ENCODE measurements around the gene TMEM178A.
A peak's percentile ranks its signal among the peaks of the same experiment; 100 is the strongest.

Gene TMEM178A

GRCh38 chr2:39679805-39680204 lies 14.1 kb downstream of the TMEM178A start:
- DNase-seq = peak in 1 of 14 donors; percentile 56

- no peak for DNase-seq
These were observed 16.5 kb downstream of the TMEM178A start for GRCh38 chr2:39682066-39682692.

GRCh38 chr2:39683022-39683699 lies 17.4 kb downstream of the TMEM178A start:
- peak in 1 of 14 donors; percentile 57 for DNase-seq

GRCh38 chr2:39684464-39684863 lies 18.7 kb downstream of the TMEM178A start:
- no peak for DNase-seq

- DNase-seq = no peak
These were observed 19.4 kb downstream of the TMEM178A start for GRCh38 chr2:39685126-39685525.

GRCh38 chr2:39686456-39686855 lies 20.7 kb downstream of the TMEM178A start:
- DNase-seq = peak in 1 of 14 donors; percentile 42

- peak in 1 of 14 donors; percentile 48 for DNase-seq
These were observed 22.5 kb downstream of the TMEM178A start for GRCh38 chr2:39688181-39688580.

DNA sequence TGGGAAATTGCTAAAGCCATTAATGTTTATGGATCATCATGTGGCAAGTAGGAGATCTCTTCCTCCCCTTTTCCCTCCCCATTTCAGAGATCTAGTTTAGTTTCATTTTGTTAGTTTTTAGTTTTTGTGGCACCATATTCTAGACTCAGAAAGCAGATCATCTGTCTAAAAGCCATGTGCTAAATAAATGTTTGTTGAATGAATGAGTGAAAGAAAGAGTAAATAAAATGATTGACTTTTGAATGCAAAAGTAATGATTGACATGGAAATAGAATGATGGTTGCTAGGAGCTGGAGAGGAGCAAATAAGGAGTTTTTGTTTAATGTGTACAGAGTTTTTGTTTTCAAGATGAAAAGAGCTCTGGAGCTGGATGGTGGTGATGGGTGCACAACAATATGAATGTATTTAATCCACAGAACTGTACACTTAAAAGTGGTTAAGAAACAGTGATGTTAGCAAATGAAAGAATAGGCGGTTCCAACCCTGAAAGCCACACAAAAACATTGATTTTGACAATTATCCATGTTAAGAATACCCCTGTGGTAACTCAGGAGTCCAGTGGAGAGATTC lies 23.6 kb downstream of the TMEM178A start:
- DNase-seq = no peak

- DNase-seq = no peak
These were observed 24.2 kb downstream of the TMEM178A start for GRCh38 chr2:39689876-39690275.

DNA sequence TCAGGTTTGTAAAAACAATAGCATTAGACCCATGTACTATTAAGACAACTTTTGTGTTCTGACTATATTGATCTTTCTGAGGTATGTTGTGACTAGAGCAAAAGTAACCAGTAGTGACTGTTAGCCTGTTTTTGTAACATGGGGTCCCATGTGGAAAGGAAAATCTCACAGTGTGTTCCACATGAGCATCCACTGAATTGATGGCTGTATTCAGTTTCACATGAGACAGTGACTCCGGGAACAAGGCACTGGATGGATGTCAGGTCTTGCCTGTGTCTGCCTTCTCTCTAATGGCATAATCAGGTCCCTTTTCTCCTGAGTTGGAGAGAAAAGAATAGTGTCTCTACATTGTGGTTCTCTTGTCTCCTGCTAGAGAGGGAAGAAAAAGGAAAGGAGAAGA lies 27.5 kb downstream of the TMEM178A start:
- DNase-seq = peak in 1 of 14 donors; percentile 50

DNA sequence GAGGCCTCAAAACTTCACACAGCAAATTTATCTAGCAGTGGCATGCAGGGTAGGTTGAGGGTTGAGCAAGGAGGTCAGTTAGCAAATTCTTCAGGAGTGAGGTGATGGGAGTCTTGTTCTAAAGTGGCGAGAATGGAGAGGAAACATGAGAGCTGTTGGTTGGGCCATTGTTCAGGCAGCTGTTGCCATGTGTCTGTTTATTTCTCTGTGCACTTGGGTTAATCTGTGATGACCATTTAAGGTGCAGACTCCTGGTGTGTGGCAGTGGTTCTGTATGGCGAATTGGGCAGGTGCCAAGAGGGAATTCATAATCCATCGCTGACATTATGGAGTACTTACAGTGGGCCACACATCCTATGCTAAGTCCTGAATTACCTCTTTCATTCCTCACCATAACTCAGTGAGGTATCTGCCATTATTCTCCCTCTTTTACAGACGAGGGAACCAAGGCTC lies 30.4 kb downstream of the TMEM178A start:
- DNase-seq = no peak

DNA sequence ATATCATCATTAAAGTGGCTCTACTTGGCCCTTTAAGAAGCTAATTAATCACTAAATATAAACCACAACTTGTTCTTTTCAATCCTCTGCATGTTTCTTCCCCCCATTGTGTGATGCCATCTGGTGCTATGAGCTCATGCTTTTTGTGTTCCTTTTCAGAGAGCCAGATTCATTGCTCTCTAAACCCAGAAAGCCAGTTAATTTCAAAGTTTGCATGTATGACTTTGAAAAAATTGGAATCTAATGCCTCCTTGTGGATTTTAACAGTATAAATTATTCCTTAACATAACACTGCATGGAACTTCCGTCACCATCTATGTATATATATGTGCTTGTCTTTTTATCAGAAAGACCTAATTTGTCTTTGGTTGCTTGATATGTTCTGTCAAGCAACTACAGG lies 31.1 kb downstream of the TMEM178A start:
- peak in 1 of 14 donors; percentile 95 for DNase-seq

DNA sequence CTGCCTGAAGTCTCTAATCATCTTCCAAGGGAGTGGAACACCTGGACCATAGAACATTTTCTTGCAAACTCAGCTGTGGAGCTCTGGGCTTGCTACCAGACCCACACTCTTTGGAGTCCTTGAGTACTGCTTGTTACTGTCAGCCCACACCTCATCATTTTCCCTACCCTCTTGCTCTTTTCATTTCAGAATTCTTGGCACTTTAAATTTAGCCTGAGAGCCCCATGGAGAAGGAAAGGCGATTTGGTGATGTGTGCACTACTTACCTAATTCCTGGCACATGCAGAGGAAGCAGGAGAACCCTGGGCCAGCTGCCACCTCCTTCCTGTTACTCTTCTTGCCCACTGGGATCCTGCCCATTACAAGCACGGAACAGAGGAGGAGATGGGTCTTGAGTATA lies 31.7 kb downstream of the TMEM178A start:
- DNase-seq = peak in 8 of 14 donors; percentile 15 to 99 (median 42)

DNA sequence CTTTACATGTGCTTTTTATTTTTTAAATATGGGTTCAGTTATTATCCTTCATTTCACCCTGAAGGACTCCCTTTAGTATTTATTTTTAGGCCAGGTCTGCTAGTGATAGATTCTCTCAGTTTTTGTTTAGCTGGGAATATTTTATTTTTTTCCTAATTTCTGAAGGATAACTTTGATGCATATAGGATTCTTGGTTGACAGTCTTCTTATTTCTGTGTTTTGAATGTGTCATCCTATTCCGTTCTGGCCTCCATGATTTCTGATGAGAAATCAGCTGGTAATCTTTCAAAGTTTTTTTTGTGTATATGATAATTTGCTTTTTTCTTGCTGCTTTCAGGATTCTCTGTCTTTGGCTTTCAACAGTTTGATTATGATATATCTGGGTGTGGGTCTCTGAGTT lies 35.4 kb downstream of the TMEM178A start:
- DNase-seq = no peak

DNA sequence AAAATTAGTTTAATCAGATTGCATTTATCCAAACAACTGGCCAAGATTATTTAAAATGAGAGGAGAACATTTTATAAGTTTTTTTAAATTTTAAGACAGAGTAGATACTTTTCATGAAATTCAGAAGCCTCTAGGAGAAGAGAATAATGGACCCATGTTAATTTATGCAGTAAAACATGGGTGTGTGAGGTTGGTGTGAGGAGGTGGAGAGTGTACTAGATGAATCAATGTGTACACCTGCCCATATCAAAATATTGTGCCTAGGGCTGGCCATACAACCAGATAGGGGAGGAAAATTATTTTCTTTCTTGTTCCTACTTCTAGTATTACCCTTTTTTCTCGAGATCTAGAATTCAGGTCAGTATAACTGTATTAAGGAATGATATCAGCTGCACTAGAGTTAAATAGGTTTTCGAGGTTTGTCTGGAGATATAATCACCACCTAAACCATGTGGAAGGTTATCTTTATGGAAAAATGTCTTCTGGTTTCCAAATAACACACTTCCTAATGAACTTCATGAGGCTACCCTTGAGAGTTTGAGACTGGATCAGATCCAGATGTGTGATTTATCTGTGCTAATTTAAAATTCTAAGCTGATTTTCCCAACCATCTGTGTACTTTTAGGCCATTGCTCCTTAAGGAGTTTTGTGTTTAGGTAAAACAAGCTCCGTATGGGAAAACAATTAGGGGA lies 37.6 kb downstream of the TMEM178A start:
- DNase-seq = no peak

DNA sequence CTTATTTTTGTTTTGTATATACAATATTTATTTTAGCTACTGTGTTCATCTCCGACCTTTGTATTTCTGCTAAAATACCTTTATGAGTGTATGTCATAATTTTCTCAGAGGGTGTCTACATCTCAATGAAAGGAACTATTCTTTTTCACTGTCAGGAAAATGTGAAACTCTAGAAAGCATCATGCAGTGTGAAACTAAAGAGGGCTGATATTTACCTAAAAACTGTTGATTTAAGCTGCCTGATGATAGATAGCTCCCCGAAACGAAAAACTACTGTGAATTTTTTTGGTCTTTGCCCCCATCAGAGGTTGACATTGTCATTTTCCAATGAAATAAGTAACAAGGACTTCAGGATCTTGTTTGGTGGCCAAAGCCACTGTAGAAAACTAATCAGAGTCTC lies 38.8 kb downstream of the TMEM178A start:
- DNase-seq = no peak

DNA sequence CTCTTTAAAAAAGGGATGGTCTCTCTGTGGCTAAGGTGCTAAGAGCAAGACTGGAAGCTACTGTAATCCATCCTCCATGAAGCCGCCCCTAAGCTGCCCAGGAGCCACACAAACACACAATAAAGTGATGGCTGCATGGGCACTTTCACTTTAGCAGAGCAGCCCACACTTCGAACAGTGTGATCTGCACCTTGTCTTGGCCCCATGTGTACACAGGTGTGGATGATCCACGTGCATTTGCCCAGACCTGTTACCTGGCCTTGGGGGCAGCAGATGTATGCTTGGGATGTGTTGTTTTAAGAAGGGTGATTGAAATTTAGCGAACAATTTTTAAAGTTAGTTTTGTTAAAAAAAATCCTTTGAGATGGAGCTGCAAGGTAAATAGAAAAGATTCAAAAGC lies 39.9 kb downstream of the TMEM178A start:
- no peak for DNase-seq

GRCh38 chr2:39706312-39706711 lies 40.6 kb downstream of the TMEM178A start:
- DNase-seq = no peak

GRCh38 chr2:39706945-39707344 lies 41.2 kb downstream of the TMEM178A start:
- DNase-seq = peak in 1 of 14 donors; percentile 66

DNA sequence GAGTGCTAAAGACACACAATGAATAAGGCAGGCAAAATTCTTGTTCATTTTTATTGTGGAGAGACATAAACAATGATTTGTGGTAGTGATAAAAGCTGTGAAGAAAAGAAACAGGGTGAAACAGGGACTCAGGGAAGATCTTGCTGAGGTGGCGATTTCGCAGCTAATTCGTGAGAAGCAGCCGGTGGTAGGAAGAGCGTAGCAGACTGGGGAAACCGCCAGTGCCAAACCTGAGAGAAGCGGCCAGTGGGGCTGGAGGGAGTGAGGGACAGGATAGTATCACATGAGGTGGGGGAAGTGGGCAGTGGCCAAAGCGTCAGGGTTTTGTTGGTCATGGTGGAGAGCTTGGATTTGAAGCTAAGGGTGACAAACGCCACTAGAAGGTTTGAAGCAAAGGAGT lies 42.3 kb downstream of the TMEM178A start:
- peak in 1 of 14 donors; percentile 46 for DNase-seq

- DNase-seq = no peak
These were observed 45.1 kb downstream of the TMEM178A start for GRCh38 chr2:39710807-39711206.

DNA sequence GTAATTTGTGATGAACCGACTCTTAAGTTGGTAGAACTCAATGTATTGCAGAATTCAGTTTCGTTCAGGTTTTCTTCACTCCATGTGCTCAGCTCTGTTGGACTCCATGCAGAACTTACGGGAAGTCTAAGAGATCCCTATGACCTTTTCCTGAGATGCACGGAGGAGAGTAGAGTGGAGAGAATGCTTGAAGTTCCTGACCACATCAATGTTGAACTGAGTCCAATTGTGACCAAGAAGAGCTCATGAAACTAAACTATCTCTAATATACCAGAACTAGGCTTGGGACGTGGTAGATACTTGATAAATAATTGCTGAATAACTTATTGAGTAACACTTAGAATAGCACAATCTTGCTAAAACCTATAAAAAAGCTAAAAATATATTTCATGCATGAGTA lies 47.2 kb downstream of the TMEM178A start:
- DNase-seq = no peak

DNA sequence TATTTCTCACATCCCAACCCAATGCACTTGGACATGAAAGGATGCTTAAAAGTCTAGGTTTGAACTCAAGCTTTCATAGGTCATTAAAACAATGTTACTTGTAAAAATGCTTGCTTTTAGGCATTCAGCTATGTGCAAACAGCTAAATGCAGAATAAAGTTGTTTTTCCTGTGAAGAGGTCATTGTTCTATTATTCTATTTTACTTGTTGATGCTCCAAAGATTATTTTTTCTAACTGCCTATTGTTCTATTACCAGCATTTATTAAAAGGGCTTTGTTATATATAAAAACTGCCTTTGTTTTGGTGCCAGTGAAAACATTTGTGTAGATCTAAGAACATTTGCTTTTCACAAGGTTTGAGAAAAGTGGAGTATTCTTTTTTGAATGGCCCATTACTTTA lies 49.4 kb downstream of the TMEM178A start:
- no peak for DNase-seq
